GM19397 (cell line): Measurements from ENCODE around the gene PDE4B.
A peak's percentile ranks its signal among the peaks of the same experiment; 100 is the strongest.

Experiments
- ATAC-seq: cut with Tn5 transposase; IDR thresholded peaks from one replicate; pipeline ENCODE4 v1.9.1; 2021; ENCODE audit warnings: mild to moderate bottlenecking, moderate library complexity; ENCODE audit not compliant: unreplicated experiment

The PDE4B gene

GRCh38 chr1:65880611-65881010 is 87.9 kb downstream of the PDE4B start:
- no peak for ATAC-seq

GRCh38 chr1:65881067-65881594 is 88.4 kb downstream of the PDE4B start:
- ATAC-seq: no peak

- no peak for ATAC-seq
Observed at GRCh38 chr1:65882076-65882475, 89.4 kb downstream of the PDE4B start.

- ATAC-seq: no peak
Observed at GRCh38 chr1:65889441-65889840, 96.7 kb downstream of the PDE4B start.

GRCh38 chr1:65890201-65890843 is 97.6 kb downstream of the PDE4B start:
- ATAC-seq: no peak

GRCh38 chr1:65894738-65895605 is 102.3 kb downstream of the PDE4B start:
- peak; percentile 86 for ATAC-seq

- ATAC-seq: no peak
Observed at GRCh38 chr1:65896721-65897120, 104.0 kb downstream of the PDE4B start.

GRCh38 chr1:65897485-65897884 is 104.8 kb downstream of the PDE4B start:
- ATAC-seq: no peak

GRCh38 chr1:65904681-65905083 is 112.0 kb downstream of the PDE4B start:
- ATAC-seq: no peak

- ATAC-seq: no peak
Observed at GRCh38 chr1:65910432-65910831, 117.7 kb downstream of the PDE4B start.

- ATAC-seq: no peak
Observed at GRCh38 chr1:65911679-65912078, 119.0 kb downstream of the PDE4B start.

GRCh38 chr1:65918564-65918963 is 125.9 kb downstream of the PDE4B start:
- no peak for ATAC-seq

GRCh38 chr1:65921446-65921845 is 128.8 kb downstream of the PDE4B start:
- no peak for ATAC-seq

- ATAC-seq: no peak
Observed at GRCh38 chr1:65924471-65924870, 131.8 kb downstream of the PDE4B start.

- ATAC-seq: no peak
Observed at GRCh38 chr1:65938506-65938905, 145.8 kb downstream of the PDE4B start.

- ATAC-seq: no peak
Observed at GRCh38 chr1:65939191-65939590, 146.5 kb downstream of the PDE4B start.

- no peak for ATAC-seq
Observed at GRCh38 chr1:65939636-65940035, 146.9 kb downstream of the PDE4B start.

- ATAC-seq: no peak
Observed at GRCh38 chr1:65940126-65940525, 147.4 kb downstream of the PDE4B start.

- ATAC-seq: peak; percentile 51
Observed at GRCh38 chr1:65942476-65942875, 149.8 kb downstream of the PDE4B start.

GRCh38 chr1:65946376-65946775 is 153.7 kb downstream of the PDE4B start:
- ATAC-seq: no peak

- no peak for ATAC-seq
Observed at GRCh38 chr1:65946960-65947359, 154.3 kb downstream of the PDE4B start.

GRCh38 chr1:65948609-65949229 is 156.0 kb downstream of the PDE4B start:
- ATAC-seq: no peak
